IMR-90 (cell line): ENCODE measurements around the gene ORAI3.

Experiments used
- BHLHE40 ChIP-seq: fragments of 150-350 bp; IDR thresholded peaks from 2 replicates; pipeline ENCODE4 v1.6.1; 2016; ENCODE audit warnings: mild to moderate bottlenecking, low read depth, low read length
- CEBPB ChIP-seq: IDR thresholded peaks from 2 replicates; pipeline ENCODE4 v1.6.1; 2012; ENCODE audit warnings: low read depth, low read length, improper control_type of control experiment
- CTCF ChIP-seq: conservative IDR thresholded peaks from 2 replicates; pipeline ENCODE4 v1.5.1; 2012; ENCODE audit warnings: mild to moderate bottlenecking, low read depth, low read length, improper control_type of control experiment
- MXI1 ChIP-seq: IDR thresholded peaks from 2 replicates; pipeline ENCODE4 v1.6.1; 2012; ENCODE audit warnings: low read depth, mild to moderate bottlenecking, low read length, moderate library complexity, borderline replicate concordance
- POLR2A ChIP-seq: IDR thresholded peaks from 2 replicates; pipeline ENCODE4 v1.6.1; 2012; ENCODE audit warnings: mild to moderate bottlenecking, low read depth, low read length
- RFX5 ChIP-seq: IDR thresholded peaks from 2 replicates; pipeline ENCODE4 v1.8.0; 2012; ENCODE audit warnings: low read depth, mild to moderate bottlenecking, low read length, moderate library complexity
- SMC3 ChIP-seq: fragments of 150-350 bp; IDR thresholded peaks from 2 replicates; pipeline ENCODE4 v1.6.1; 2016; ENCODE audit warnings: low read depth, mild to moderate bottlenecking, antibody characterized with exemption, low read length, moderate library complexity

GRCh38 chr16:30934827-30935557, 13.9 kb upstream of the ORAI3 start:
- peak; percentile 56 for TF ChIP-seq CTCF
- peak; percentile 52 for TF ChIP-seq SMC3
- TF ChIP-seq CEBPB = no peak
- TF ChIP-seq POLR2A = no peak
- TF ChIP-seq RFX5 = no peak
- TF ChIP-seq BHLHE40 = no peak
- no peak for TF ChIP-seq MXI1
